Gastroesophageal sphincter (tissue), 4 donors: Measurements from ENCODE around the gene TOMM40. TPM values are rescaled to one million over a fixed set of nuclear protein-coding genes. Genes with fewer than 3 reads are reported as not detected.
"Not testable (repeated sequence)": the region's sequence is repeated elsewhere in the genome, so short reads cannot be mapped to it uniquely, and the experiment has no call there.

ENCODE experiments used
- ATAC-seq: fragments of 150-250 bp; one replicate; pipeline ENCODE4 v1.9.1; 2016; ENCODE audit warnings: mild to moderate bottlenecking, moderate library complexity
- H3K27ac ChIP-seq, 4 donors: fragments of 200-600 bp; sonication (generic) in 3 of 4; 1 replicate in 3 of 4; 2 replicates in 1 of 4; pipeline ENCODE4 v1.5.1; 2016 to 2019
- H3K27me3 ChIP-seq: fragments of 200-600 bp; sonication (generic); one replicate; pipeline ENCODE4 v1.5.1; 2019
- H3K36me3 ChIP-seq, 2 donors: fragments of 200-600 bp; sonication (generic); one replicate each; pipeline ENCODE4 v1.5.1; 2019; ENCODE audit warnings: control low read depth in 1 of 2
- H3K4me1 ChIP-seq, 3 donors: fragments of 200-600 bp; sonication (generic); 1 replicate in 2 of 3; 2 replicates in 1 of 3; pipeline ENCODE4 v1.5.1; 2016 to 2019; ENCODE audit warnings: control low read depth in 2 of 3
- H3K4me3 ChIP-seq, 2 donors: fragments of 200-600 bp; sonication (generic); one replicate each; pipeline ENCODE4 v1.5.1; 2019; ENCODE audit warnings: mild to moderate bottlenecking in 1 of 2, moderate library complexity in 1 of 2
- H3K9me3 ChIP-seq, 3 donors: fragments of 200-600 bp; sonication (generic); one replicate each; pipeline ENCODE4 v1.5.1; 2017 to 2019; ENCODE audit warnings: control low read depth in 2 of 3
- EP300 ChIP-seq: sonication (generic); formaldehyde crosslinking; IDR thresholded peaks from one replicate; pipeline ENCODE4 v1.6.1; 2017; ENCODE audit warnings: antibody characterized with exemption, mild to moderate bottlenecking
- POLR2A ChIP-seq, 2 donors: fragments of 450-650 bp; IDR thresholded peaks; one replicate each; pipeline ENCODE4 v1.6.1; 2017; ENCODE audit warnings: antibody characterized with exemption in 2 of 2, mild to moderate bottlenecking in 2 of 2, moderate library complexity in 1 of 2
- POLR2AphosphoS5 ChIP-seq: sonication (generic); formaldehyde crosslinking; IDR thresholded peaks from one replicate; pipeline ENCODE4 v1.6.1; 2017; ENCODE audit warnings: antibody characterized with exemption
- WGBS, 2 donors: methylation state at CpG; one replicate each; pipeline ENCODE4 v1.1.5; 2018; ENCODE audit warnings: low coverage in 1 of 2; 5-methylcytosine and 5-hydroxymethylcytosine counted together
- total RNA-seq, 4 donors: library from RNA; depleted of rRNA; stranded (reverse); fragments of >200 nt; gene quantifications; one replicate each; pipeline ENCODE4 v1.1.0, GENCODE V29; 2016
- TF ChIP-seq, protein P1 (sequence below), 4 experiments: fragments of 200-600 bp in 2 of 4; fragments of 450-650 bp in 2 of 4; sonication (generic) in 1 of 4; IDR thresholded peaks; one replicate each; pipeline ENCODE4 v1.5.1; 2017 to 2019; ENCODE audit warnings: antibody characterized with exemption in 4 of 4, mild to moderate bottlenecking in 2 of 4, moderate library complexity in 2 of 4

TOMM40 gene
- total RNA-seq, 4 donors from 2014 or later: 30.7 to 41.2 (median 33.7) TPM

DNA sequence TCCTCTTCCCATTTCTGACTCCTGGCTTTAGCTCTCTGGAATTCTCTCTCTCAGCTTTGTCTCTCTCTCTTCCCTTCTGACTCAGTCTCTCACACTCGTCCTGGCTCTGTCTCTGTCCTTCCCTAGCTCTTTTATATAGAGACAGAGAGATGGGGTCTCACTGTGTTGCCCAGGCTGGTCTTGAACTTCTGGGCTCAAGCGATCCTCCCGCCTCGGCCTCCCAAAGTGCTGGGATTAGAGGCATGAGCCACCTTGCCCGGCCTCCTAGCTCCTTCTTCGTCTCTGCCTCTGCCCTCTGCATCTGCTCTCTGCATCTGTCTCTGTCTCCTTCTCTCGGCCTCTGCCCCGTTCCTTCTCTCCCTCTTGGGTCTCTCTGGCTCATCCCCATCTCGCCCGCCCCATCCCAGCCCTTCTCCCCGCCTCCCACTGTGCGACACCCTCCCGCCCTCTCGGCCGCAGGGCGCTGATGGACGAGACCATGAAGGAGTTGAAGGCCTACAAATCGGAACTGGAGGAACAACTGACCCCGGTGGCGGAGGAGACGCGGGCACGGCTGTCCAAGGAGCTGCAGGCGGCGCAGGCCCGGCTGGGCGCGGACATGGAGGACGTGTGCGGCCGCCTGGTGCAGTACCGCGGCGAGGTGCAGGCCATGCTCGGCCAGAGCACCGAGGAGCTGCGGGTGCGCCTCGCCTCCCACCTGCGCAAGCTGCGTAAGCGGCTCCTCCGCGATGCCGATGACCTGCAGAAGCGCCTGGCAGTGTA is 17.2 kb downstream of the TOMM40 start:
- Histone ChIP-seq H3K36me3 (peaks cover 0 to 3% of the 10 kb centered on the region in 2 donors), H3K4me3 (no peak overlapping the region), H3K4me1 (peaks cover 0 to 40% (median 4%) of the 10 kb centered on the region in 3 donors), H3K27ac (no peak overlapping the region), H3K27me3 (peaks cover 78% of the 10 kb centered on the region), H3K9me3 (no peaks in the 10 kb centered on the region)
- ATAC-seq: no peak
- TF ChIP-seq POLR2A (IDR thresholded peaks at IDR 0.05) (no peak), EP300 (no peak), POLR2AphosphoS5 (no peak)
- TF ChIP-seq, protein P1, sequence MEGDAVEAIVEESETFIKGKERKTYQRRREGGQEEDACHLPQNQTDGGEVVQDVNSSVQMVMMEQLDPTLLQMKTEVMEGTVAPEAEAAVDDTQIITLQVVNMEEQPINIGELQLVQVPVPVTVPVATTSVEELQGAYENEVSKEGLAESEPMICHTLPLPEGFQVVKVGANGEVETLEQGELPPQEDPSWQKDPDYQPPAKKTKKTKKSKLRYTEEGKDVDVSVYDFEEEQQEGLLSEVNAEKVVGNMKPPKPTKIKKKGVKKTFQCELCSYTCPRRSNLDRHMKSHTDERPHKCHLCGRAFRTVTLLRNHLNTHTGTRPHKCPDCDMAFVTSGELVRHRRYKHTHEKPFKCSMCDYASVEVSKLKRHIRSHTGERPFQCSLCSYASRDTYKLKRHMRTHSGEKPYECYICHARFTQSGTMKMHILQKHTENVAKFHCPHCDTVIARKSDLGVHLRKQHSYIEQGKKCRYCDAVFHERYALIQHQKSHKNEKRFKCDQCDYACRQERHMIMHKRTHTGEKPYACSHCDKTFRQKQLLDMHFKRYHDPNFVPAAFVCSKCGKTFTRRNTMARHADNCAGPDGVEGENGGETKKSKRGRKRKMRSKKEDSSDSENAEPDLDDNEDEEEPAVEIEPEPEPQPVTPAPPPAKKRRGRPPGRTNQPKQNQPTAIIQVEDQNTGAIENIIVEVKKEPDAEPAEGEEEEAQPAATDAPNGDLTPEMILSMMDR (IDR thresholded peaks at IDR 0.05): no peak
- 87 to 93% methylated on average over 3 to 6 of the region's 46 CpGs for WGBS, 2 donors

DNA sequence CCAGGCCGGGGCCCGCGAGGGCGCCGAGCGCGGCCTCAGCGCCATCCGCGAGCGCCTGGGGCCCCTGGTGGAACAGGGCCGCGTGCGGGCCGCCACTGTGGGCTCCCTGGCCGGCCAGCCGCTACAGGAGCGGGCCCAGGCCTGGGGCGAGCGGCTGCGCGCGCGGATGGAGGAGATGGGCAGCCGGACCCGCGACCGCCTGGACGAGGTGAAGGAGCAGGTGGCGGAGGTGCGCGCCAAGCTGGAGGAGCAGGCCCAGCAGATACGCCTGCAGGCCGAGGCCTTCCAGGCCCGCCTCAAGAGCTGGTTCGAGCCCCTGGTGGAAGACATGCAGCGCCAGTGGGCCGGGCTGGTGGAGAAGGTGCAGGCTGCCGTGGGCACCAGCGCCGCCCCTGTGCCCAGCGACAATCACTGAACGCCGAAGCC is 17.8 kb downstream of the TOMM40 start:
- peaks cover 80% of the 10 kb centered on the region for H3K27me3 ChIP-seq
- no peaks in the 10 kb centered on the region for H3K36me3 ChIP-seq
- no peak overlapping the region for H3K27ac ChIP-seq
- H3K4me3 ChIP-seq: no peak overlapping the region
- ATAC-seq: no peak
- 87 to 100% methylated on average over 4 of the region's 44 CpGs for WGBS, 2 donors
- no peaks in the 10 kb centered on the region for H3K9me3 ChIP-seq
- TF ChIP-seq, protein P1 (IDR thresholded peaks at IDR 0.05): no peak
- TF ChIP-seq EP300: no peak
- TF ChIP-seq POLR2A (IDR thresholded peaks at IDR 0.05): no peak
- no peak for TF ChIP-seq POLR2AphosphoS5
- peaks cover 0 to 35% (median 4%) of the 10 kb centered on the region in 3 donors for H3K4me1 ChIP-seq

DNA sequence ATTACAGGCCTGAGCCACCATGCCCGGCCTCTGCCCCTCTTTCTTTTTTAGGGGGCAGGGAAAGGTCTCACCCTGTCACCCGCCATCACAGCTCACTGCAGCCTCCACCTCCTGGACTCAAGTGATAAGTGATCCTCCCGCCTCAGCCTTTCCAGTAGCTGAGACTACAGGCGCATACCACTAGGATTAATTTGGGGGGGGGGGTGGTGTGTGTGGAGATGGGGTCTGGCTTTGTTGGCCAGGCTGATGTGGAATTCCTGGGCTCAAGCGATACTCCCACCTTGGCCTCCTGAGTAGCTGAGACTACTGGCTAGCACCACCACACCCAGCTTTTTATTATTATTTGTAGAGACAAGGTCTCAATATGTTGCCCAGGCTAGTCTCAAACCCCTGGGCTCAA is 18.7 kb downstream of the TOMM40 start:
- TF ChIP-seq, protein P1 (IDR thresholded peaks at IDR 0.05): no peak
- TF ChIP-seq POLR2AphosphoS5 (no peak), EP300 (no peak), POLR2A (IDR thresholded peaks at IDR 0.05) (no peak)
- ATAC-seq: no peak
- Histone ChIP-seq H3K36me3 (no peaks in the 10 kb centered on the region), H3K4me3 (no peak overlapping the region), H3K9me3 (no peaks in the 10 kb centered on the region), H3K27me3 (peaks cover 77% of the 10 kb centered on the region), H3K27ac (no peak overlapping the region), H3K4me1 (peaks cover 0 to 35% (median 4%) of the 10 kb centered on the region in 3 donors)
- WGBS, 2 donors: 90% methylated on average over 2 of the region's 5 CpGs; no CpG with 5 or more reads in 1 of the 2 donors

DNA sequence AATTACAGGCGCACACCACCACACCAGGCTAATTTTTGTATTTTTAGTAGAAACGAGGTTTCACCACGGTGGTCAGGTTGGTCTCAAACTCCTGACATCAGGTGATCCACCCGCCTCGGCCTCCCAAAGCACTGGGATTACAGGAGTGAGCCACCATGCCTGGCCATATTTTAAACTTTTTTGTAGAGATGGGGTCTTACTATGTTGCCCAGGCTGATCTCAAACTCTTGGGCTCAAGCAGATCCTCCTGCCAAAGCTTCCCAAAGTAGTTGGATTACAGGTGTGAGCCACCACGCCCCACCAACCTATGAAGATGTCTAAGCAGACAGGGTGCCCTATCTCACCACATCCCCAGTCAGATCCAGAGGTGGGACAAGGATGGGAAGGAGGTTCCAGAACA is 20.8 kb downstream of the TOMM40 start:
- ATAC-seq, H3K27ac ChIP-seq, H3K36me3 ChIP-seq, H3K9me3 ChIP-seq, H3K4me3 ChIP-seq: not testable (repeated sequence)
- H3K27me3 ChIP-seq: peaks cover 56% of the 10 kb centered on the region
- WGBS, 2 donors: 100% methylated on average over 2 of the region's 6 CpGs; no CpG with 5 or more reads in 1 of the 2 donors
- peaks cover 0 to 25% (median 0%) of the 10 kb centered on the region in 3 donors for H3K4me1 ChIP-seq

DNA sequence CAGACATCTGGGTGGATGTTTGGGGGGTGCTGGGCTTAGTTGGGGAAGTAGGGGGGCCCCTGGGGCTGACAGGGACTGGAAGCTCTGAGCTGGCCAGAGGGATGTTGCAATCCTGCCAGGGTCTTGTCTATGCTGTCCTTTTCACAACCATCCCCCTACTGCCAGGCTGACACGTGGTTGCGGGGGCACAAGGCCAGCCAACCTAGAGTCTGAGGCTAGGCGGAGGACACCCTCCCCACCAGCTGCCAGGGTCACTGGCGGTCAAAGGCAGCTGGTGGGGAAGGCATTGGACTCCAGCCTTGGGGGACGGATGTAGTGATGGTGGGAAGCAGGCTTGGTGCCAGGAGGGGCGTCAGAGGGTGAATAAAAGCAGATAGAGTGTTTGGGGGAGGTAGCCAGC is 21.8 kb downstream of the TOMM40 start:
- Histone ChIP-seq H3K9me3 (no peaks in the 10 kb centered on the region), H3K4me1 (peaks cover 0 to 25% (median 0%) of the 10 kb centered on the region in 3 donors), H3K27ac (no peak overlapping the region), H3K27me3 (peaks cover 46% of the 10 kb centered on the region), H3K36me3 (no peaks in the 10 kb centered on the region), H3K4me3 (no peak overlapping the region)
- TF ChIP-seq EP300 (no peak), POLR2AphosphoS5 (no peak), POLR2A (IDR thresholded peaks at IDR 0.05) (no peak)
- TF ChIP-seq, protein P1 (IDR thresholded peaks at IDR 0.05): no peak
- ATAC-seq: peak; percentile 34
- whole genome bisulfite sequencing, 2 donors: 55 to 60% methylated on average over 1 to 4 of the region's 6 CpGs

DNA sequence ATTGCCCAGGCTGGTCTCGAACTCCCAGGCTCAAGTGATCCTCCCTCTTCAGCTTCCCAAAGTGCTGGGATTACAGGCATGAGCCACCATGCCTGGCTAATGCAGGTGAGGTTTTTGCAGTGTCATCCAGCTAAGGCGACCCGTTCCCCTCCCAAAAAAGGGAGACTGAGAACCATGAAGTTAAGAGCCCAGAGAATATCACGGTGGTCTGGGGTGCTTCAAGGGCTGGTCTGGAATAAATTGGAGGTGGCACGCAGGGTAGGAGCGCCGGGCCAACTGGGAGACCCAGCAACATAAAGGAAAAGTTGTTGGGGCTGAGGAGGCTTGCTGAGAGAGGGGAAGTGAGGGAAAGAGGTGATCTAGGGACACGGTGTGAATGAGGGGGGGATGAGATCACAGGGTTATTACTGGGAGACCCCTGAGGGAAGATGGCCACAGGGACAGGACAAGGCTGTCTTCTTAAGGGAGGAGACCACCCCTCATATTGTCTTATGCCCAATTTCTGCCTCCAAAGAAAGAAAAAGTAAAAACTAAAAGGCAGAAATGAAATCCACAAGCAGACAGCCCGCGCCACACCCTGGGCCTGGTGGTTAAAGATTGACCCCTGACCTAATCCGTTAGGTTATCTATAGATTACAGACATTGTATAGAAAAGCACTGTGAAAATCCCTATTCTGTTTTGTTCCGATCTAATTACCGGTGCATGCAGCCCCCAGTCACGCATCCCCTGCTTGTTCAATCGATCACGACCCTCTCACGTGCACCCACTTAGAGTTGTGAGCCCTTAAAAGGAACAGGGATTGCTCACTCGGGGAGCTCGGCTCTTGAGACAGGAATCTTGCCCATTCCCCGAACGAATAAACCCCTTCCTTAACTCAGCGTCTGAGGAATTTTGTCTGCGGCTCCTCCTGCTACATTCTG is 22.7 kb downstream of the TOMM40 start:
- Histone ChIP-seq H3K4me1 (peaks cover 0 to 25% (median 0%) of the 10 kb centered on the region in 3 donors), H3K4me3 (peak overlapping the region in 1 of 2 donors; percentile 54)
- ATAC-seq: not testable (repeated sequence)

DNA sequence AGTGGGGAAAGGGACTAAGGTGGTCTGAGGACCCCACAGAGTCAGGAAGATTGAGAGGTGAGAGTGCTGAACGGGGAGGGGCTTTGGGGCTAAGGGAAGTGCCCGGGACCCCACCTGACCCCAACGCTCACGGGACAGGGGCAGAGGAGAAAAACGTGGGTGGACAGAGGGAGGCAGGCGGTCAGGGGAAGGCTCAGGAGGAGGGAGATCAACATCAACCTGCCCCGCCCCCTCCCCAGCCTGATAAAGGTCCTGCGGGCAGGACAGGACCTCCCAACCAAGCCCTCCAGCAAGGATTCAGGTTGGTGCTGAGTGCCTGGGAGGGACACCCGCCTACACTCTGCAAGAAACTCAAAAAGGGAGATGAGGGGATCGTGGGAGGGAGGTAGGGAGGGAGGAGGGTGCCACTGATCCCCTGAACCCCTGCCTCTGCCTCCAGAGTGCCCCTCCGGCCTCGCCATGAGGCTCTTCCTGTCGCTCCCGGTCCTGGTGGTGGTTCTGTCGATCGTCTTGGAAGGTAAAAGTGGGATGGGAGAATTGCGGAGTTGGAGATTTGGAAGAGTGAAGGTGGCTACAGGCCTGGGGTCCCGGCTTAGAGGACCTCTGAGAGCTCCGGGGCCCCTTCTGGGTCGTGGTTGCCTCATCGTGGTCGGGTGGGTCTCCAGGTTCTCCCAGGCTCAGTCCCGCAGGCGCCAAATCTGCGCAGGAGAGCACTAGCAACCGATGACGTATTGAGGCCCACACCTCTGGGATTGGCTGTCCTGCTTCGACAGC is 23.6 kb downstream of the TOMM40 start, which contains the start of gene APOC1:
Gene APOC1 (plus strand): TSS at position 176 of the 774 bp plus-strand sequence. CDS start 284 bp downstream, at position 460.
- H3K9me3 ChIP-seq, H3K36me3 ChIP-seq: not testable (repeated sequence)
- Histone ChIP-seq H3K4me3 (peak within 1 kb of the TSS; percentile 42 to 54), H3K4me1 (peaks cover 0 to 25% (median 0%) of the 10 kb centered on the region in 3 donors), H3K27ac (peak within 1 kb of the TSS in 1 of 4 donors; percentile 37), H3K27me3 (peaks cover 34% of the 10 kb centered on the region)
- WGBS, 2 donors: 14 to 45% methylated on average over 8 to 15 of the region's 28 CpGs
- peak; percentile 95 for ATAC-seq

More for the DNA sequence above, 22.7 kb downstream of the TOMM40 start:
- H3K27ac ChIP-seq, H3K36me3 ChIP-seq, H3K9me3 ChIP-seq: not testable (repeated sequence)
- 65 to 70% methylated on average over 11 to 16 of the region's 23 CpGs for WGBS, 2 donors
- peaks cover 38% of the 10 kb centered on the region for H3K27me3 ChIP-seq
